ENCODE data around the gene U2AF2. TPM values are rescaled to one million over a fixed set of nuclear protein-coding genes. Genes with fewer than 3 reads are reported as not detected.

U2AF2 gene
- total and polyA plus RNA-seq, 9 of the 15 experiments (the other 6 are each of a cell fraction or from before 2014, with no cell fraction given): 3.0 to 331 (median 157) TPM

GRCh38 chr19:55674841-55675660 lies 20.2 kb downstream of the U2AF2 start, which contains the start of gene EPN1 (continued):
- TF ChIP-seq TEAD1 (CRISPR knock-in tag; IDR thresholded peaks at IDR 0.05): 0 out of 4 replicates have a peak, but pooled peaks of 1 of the 2 experiments have one; percentile 11
- peak; percentile 90 for TF ChIP-seq POLR2G (IDR thresholded peaks at IDR 0.05; ENCODE audit: low read depth, low read length)
- TF ChIP-seq SMAD2 (IDR thresholded peaks at IDR 0.05; ENCODE audit: low read depth, low read length): no peak
- TF ChIP-seq MNT (conservative IDR thresholded peaks at IDR 0.05): peak; percentile 75 to 86; a peak in 3 of 4 replicates
- TF ChIP-seq ELF1 (tag; IDR thresholded peaks at IDR 0.05): peak; percentile 94
- TF ChIP-seq, protein P1, sequence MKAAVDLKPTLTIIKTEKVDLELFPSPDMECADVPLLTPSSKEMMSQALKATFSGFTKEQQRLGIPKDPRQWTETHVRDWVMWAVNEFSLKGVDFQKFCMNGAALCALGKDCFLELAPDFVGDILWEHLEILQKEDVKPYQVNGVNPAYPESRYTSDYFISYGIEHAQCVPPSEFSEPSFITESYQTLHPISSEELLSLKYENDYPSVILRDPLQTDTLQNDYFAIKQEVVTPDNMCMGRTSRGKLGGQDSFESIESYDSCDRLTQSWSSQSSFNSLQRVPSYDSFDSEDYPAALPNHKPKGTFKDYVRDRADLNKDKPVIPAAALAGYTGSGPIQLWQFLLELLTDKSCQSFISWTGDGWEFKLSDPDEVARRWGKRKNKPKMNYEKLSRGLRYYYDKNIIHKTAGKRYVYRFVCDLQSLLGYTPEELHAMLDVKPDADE (conservative IDR thresholded peaks at IDR 0.05; ENCODE audit: control insufficient read depth, low read depth, low read length): peak; percentile 79
- TF ChIP-seq ZNF316 (IDR thresholded peaks at IDR 0.05): no peak
- TF ChIP-seq ATF7 (IDR thresholded peaks at IDR 0.05): peak; percentile 85
- TF ChIP-seq HNRNPL (IDR thresholded peaks at IDR 0.05; ENCODE audit: low read depth, low read length): 0 out of 2 replicates have a peak, but pooled peaks have one; percentile 20
- peak; percentile 95 for TF ChIP-seq CREB1 (IDR thresholded peaks at IDR 0.05)
- peak; percentile 95 for TF ChIP-seq CREB1 (CRISPR knock-in tag; IDR thresholded peaks at IDR 0.05)
- TF ChIP-seq OTX1 (CRISPR knock-in tag; IDR thresholded peaks at IDR 0.05): no peak
- TF ChIP-seq HOMEZ (CRISPR knock-in tag; IDR thresholded peaks at IDR 0.05): no peak
- no peak for TF ChIP-seq CEBPG (CRISPR knock-in tag; IDR thresholded peaks at IDR 0.05)
- no peak for TF ChIP-seq CEBPG (tag; conservative IDR thresholded peaks at IDR 0.05 in 1 of 2, IDR thresholded peaks at IDR 0.05 in 1 of 2)
- no peak for TF ChIP-seq ZNF217 (CRISPR knock-in tag; IDR thresholded peaks at IDR 0.05)
- peak; percentile 79 for TF ChIP-seq KDM5B (IDR thresholded peaks at IDR 0.05; ENCODE audit: insufficient replicate concordance, low read depth, low read length)
- peak in 1 of 2 experiments; percentile 98; a peak in 2 of 4 replicates for TF ChIP-seq KDM4B (IDR thresholded peaks at IDR 0.05; ENCODE audit: borderline replicate concordance in 2 of 2, low read depth in 1 of 2)
- peak; percentile 98 for TF ChIP-seq POLR2AphosphoS2 (IDR thresholded peaks at IDR 0.05; ENCODE audit: low read length)
- peak; percentile 76; the same call in 1 of the 2 replicates for TF ChIP-seq CTBP1 (IDR thresholded peaks at IDR 0.05; ENCODE audit: borderline replicate concordance)
- no peak for TF ChIP-seq KAT2B (IDR thresholded peaks at IDR 0.05; ENCODE audit: low read depth, low read length)

Data from K562 (cell line).